NCI-H2107 treated with DMSO at 0.1 percent for 48 hours (cell line): ENCODE measurements around the gene WASF1.
A peak's percentile ranks its signal among the peaks of the same experiment; 100 is the strongest.
"Not testable (repeated sequence)": the region's sequence is repeated elsewhere in the genome, so short reads cannot be mapped to it uniquely, and the experiment has no call there.

Experiments used
- DNase-seq: peaks from one replicate; lab custom pipeline; 2025; ENCODE audit not compliant: unreplicated experiment; lab: John Stamatoyannopoulos, UW

WASF1 gene

DNA sequence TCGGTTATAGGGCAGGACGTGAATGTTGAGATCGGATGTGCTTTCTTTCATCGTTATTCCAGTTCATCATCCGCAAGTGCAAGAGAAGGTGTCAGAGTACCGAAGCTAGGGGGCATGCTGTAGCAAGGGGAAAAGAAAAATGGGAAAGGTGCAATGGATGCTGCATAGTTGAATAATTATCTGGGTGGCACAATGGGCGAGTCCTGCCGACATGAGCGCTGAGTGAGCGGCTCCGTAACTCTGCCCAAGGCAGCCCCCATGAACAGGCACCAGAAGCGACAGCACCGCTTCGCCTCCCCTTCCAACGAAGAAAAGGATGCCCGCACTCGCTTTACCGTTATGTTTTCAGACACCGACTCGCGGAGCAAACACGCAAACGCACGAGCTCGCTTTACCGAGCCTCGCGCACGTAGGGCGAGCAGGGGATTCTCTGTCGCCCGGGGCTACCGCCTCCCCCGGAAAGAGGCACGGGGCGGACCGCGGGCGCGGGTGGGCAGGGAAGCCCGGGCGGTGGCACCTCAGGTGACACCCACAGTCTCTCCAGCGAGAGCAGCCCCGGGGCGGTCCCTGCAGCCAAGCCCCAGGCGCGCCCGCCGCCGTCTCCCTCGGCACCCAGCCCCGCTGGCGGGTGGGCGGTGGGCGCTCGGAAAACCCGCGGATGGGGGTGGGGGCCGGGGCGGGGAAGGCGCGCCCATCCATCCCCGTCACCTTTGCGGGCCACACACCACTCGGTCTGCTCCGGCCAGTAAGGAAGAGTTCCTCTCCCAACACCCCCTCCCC, 654 bp downstream of the WASF1 start:
- peak; percentile 90 for DNase-seq

GRCh38 chr6:110173506-110174132, 5.9 kb downstream of the WASF1 start:
- DNase-seq: no peak

DNA sequence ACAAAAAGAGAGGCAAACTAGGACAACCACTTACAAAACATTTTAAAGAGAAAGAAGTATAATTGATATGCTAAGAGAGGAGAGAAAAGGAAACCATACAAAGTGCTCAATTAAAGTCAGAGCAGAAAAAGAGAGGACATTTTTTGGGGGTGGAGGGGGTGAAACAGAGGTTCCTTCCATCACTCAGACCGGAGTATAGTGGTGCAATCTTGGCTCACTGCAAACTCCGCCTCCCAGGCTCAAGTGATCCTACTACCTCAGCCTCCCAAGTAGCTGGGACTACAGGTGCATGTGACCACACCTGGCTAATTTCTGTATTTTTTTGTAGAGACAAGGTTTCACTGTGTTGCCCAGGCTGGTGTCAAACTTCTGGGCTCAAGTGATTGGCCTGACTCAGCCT, 9.4 kb downstream of the WASF1 start:
- DNase-seq: no peak

DNA sequence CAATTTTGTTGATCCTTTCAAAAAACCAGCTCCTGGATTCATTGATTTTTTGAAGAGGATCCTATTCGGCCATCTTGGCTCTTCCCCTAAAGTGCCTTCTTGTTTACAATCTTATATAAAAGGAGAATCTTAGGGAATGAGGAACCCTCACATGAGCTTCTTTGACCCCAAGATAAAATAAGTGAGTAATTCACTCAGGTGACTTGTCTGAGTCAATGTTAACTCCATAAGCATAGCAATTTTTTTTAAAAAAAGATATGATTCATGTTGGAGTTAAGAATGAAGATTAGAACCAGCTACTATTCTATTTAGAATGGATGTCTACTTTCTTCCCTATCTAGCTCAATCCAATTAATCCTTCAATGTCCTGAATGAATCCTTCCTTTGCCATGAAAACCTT, 21.0 kb downstream of the WASF1 start:
- no peak for DNase-seq

DNA sequence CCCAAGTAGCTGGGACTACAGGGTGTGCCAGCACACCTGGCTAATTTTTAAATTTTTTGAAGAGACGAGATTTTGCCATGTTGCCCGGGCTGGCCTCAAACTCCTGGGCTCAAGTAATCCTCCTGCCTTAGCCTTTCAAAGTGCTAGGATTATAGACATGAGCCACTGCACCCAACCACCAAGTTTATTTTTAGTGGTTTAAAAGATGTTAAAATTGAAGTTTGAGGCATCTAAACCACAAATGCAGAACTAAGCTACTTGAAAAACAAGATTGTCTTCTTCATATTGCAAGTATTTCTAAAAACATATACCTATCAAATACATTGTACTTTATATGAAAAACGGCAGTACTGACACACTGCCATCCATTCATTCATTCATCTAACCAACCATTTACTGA, 31.6 kb downstream of the WASF1 start:
- DNase-seq: no peak

DNA sequence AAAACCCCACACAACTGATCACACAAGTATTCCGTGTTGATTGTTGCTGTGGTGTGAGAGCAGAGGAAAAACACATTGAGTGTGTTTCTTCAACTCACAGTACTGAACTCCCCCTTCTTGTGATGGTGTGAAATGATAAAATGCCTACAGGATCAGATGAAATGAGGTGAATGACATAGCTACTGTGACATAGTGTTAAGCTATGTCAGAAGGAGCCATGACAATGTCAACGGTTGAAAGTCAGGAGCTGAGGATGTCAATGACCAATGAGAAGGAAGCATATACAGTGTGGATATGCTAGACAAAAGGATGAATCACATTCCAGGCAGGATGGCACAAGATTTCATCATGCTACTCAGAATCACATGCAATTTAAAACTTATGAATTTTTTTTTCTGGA, 38.8 kb downstream of the WASF1 start:
- no peak for DNase-seq

DNA sequence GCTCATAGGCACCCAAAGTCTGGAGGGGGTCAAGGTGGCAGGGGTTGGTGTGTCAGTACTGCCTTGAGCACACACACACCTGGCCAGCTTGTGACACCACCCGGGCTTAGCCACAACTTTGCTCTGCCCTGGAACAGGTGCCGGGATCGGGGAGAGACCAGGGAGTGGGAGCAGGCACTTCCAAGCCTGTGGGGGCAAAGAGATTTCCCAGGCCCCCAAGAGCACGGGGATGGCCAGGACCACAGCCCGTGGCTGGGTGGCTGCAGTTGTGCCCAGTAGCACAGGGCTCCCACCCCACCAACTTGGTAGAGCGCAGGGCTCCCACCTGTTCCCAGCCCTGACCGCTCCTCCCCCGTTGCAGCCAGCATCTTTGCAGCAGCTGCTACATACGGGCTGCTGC, 40.4 kb downstream of the WASF1 start:
- no peak for DNase-seq

DNA sequence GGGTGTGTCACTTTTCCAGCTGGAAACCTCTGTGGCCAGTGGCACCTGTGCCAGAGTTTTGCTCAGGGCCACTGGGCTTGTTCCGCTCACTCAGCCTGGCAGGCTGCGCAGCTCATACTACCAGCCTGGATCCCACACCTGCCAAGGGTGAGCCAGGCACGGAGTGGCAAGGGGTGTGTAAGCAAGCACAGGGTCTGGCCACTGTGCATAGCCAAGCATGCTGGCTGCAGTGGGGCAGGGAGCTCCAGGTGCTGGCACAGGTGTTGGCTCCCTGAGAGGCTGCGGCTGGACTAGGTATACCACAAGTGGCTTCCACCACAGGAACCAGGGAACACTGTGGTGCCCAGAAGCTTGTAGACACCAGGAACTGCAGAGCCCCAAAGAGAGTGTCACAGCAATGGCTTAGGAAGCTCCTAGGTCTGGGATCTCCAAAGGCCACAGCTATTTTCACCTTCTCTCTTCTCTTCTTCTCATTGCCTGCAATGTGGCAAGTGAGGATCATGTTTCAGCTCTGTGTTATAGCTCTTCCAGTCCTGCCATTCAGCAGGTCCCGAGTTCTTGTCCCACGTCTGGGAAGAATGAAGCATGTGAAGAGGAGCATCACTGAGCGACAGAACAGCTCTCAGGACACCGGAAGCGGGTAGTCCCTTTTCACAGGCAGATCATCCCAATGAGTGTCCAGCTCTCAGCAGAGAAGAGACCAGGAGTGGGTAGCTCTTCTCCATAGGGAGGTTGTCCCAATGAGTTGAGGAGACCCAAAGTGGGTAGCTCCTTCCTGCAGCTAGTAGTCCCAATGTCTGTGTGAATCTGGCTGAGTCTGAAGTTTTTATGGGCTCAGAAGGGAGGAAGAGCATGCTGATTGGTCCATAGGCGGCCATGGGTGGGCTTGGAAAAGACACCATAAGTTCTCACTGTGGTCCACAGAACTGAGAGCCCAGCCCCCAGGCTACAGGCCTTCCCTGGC, 41.3 kb downstream of the WASF1 start:
- no peak for DNase-seq

DNA sequence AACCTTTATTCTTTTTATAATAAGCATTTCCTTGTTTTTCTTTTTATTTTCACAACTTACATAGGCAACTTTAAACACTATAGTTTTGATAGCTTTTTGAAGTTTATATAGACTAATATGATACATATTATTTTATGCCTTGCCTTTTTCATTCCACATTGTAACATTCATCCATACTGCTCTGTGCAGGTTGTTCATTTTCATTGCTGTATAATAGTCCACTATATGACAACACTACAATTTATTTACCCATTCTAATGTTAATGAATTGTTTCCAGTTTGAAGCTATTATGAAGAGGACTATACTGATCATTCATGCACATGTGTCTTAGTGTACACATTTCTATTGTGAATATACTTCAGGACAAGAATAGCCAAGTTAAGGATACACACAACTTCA, 49.1 kb downstream of the WASF1 start:
- DNase-seq: no peak

DNA sequence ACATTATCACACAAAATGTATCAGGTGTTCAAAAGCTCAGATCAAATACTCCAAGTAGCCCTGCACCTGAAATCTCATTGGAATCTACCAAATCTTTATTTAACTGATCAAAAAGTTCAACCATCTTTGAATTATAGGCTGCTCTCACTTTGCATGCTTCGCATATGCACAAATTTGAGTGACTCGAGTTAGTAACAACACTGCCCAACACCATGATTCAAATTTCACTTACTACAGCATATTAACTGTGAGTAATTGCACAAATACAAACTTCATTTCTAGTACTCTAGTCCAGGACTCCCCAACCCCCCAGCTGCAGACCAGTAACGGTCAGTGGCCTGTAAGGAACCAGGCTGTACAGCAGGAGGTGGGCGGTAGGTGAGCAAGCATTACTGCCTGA, 51.1 kb downstream of the WASF1 start:
- DNase-seq: no peak

DNA sequence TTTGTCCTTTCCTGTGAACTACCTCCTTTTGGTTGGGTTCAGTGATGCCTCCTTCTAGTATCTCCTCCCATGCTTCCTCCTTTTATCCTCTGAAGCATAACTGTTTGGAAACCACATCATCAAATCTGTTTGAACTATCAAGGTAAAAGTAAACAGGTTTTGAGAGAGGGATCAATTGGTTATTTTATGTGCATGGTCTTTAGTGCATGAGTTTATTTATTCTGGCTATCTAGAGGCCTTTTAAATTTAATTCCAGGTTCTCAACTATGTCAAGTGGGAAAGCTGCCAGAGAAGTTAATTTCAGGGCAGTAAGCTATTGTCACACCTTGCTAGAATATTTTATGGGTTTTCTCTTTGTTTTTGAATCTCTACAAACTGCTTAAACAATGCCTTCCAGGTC, 54.1 kb downstream of the WASF1 start:
- DNase-seq: peak; percentile 52

GRCh38 chr6:110121655-110122054, 57.8 kb downstream of the WASF1 start:
- DNase-seq: not testable (repeated sequence)

GRCh38 chr6:110116258-110116657, 63.2 kb downstream of the WASF1 start:
- DNase-seq: no peak

- no peak for DNase-seq
Observed at GRCh38 chr6:110114004-110114403, 65.5 kb downstream of the WASF1 start.

GRCh38 chr6:110105296-110105695, 74.2 kb downstream of the WASF1 start:
- DNase-seq: no peak

DNA sequence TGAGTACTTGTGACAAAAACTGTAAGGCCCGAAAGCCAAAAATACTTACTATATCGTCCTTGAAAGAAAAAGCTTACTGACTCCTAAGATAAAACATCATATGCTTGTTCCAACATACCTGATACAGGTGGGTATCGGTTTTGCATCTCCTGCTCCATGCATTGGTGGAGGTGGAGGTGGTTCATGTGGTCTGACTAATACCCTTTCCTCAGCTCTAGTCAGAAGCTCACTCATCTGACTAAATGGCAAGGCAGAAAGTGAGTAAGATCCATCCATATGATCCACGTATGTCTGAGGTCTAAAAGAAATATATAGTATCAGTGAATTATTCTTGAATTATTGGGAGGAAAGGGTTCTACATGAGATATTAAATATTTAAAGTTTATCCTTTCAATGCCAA, 76.2 kb downstream of the WASF1 start:
- no peak for DNase-seq

DNA sequence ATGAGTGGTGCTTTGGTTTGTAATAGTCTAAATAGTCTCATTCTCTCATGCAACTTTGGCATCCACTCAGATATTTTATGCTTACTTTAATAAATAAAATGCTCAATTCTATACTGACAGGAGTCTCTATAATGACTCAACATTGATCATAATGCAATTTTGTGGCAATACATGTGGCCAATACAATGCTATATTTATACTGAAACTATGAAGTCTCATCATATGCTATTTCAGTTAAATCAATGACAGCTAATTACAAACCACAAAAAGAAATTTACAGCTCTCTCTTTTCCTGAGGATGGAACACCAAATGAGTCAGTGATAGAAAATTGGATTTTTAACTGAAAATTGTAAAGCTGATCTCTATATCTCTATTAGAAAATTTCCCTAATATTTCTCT, 77.1 kb downstream of the WASF1 start:
- no peak for DNase-seq

GRCh38 chr6:110101885-110102284, 77.6 kb downstream of the WASF1 start:
- no peak for DNase-seq

GRCh38 chr6:110098511-110099116, 80.9 kb downstream of the WASF1 start:
- no peak for DNase-seq

GRCh38 chr6:110097443-110097842, 82.0 kb downstream of the WASF1 start:
- DNase-seq: no peak

- no peak for DNase-seq
Observed at GRCh38 chr6:110095935-110096334, 83.5 kb downstream of the WASF1 start.
